Measurements from ENCODE around the gene SMYD3. TPM values are rescaled to one million over a fixed set of nuclear protein-coding genes. Genes with fewer than 3 reads are reported as not detected.

SMYD3 gene
- total and polyA plus RNA-seq, 9 of the 15 experiments (the other 6 are each of a cell fraction or from before 2014, with no cell fraction given), result 128 to 440 (median 197) TPM

GRCh38 chr1:246106342-246106763, 400.7 kb downstream of the SMYD3 start (continued):
- no peak for TF ChIP-seq CREB3L1 (IDR thresholded peaks at IDR 0.05; ENCODE audit: borderline replicate concordance, low read depth)
- TF ChIP-seq MTA1 (IDR thresholded peaks at IDR 0.05; ENCODE audit: borderline replicate concordance), result no peak
- no peak for TF ChIP-seq ZBTB9 (CRISPR knock-in tag; IDR thresholded peaks at IDR 0.05)
- TF ChIP-seq ZNF408 (CRISPR knock-in tag; IDR thresholded peaks at IDR 0.05; ENCODE audit: low read depth), result no peak
- no peak for TF ChIP-seq KDM5B (IDR thresholded peaks at IDR 0.05; ENCODE audit: insufficient replicate concordance, low read depth, low read length)
- no peak for TF ChIP-seq KDM1A (IDR thresholded peaks at IDR 0.05)
- no peak for TF ChIP-seq SMAD2 (IDR thresholded peaks at IDR 0.05; ENCODE audit: low read depth, low read length)
- no peak for TF ChIP-seq IRF1 (CRISPR knock-in tag; IDR thresholded peaks at IDR 0.05; ENCODE audit: borderline replicate concordance)
- TF ChIP-seq, protein P1, sequence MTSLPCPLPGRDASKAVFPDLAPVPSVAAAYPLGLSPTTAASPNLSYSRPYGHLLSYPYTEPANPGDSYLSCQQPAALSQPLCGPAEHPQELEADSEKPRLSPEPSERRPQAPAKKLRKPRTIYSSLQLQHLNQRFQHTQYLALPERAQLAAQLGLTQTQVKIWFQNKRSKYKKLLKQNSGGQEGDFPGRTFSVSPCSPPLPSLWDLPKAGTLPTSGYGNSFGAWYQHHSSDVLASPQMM (CRISPR knock-in tag; IDR thresholded peaks at IDR 0.05), result no peak
- 0 out of 2 replicates have a peak, but pooled peaks have one; percentile 55 for TF ChIP-seq ZNF644 (tag; IDR thresholded peaks at IDR 0.05; ENCODE audit: low read depth)
- no peak for TF ChIP-seq TAF15 (IDR thresholded peaks at IDR 0.05; ENCODE audit: low read depth, low read length)
- no peak for TF ChIP-seq ILF3 (IDR thresholded peaks at IDR 0.05; ENCODE audit: borderline replicate concordance)
- TF ChIP-seq NR2F6 (CRISPR knock-in tag; IDR thresholded peaks at IDR 0.05), result no peak
- no peak for TF ChIP-seq BRCA1 (IDR thresholded peaks at IDR 0.05)
- no peak for TF ChIP-seq BRCA1 (CRISPR knock-in tag; IDR thresholded peaks at IDR 0.05)
- TF ChIP-seq SMARCE1 (IDR thresholded peaks at IDR 0.05), result peak; percentile 85
- TF ChIP-seq, protein P2, sequence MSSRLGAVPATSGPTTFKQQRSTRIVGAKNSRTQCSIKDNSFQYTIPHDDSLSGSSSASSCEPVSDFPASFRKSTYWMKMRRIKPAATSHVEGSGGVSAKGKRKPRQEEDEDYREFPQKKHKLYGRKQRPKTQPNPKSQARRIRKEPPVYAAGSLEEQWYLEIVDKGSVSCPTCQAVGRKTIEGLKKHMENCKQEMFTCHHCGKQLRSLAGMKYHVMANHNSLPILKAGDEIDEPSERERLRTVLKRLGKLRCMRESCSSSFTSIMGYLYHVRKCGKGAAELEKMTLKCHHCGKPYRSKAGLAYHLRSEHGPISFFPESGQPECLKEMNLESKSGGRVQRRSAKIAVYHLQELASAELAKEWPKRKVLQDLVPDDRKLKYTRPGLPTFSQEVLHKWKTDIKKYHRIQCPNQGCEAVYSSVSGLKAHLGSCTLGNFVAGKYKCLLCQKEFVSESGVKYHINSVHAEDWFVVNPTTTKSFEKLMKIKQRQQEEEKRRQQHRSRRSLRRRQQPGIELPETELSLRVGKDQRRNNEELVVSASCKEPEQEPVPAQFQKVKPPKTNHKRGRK (tag; IDR thresholded peaks at IDR 0.05), result no peak
- TF ChIP-seq ZNF124 (CRISPR knock-in tag; IDR thresholded peaks at IDR 0.05), result no peak
- TF ChIP-seq SREBF2 (CRISPR knock-in tag; IDR thresholded peaks at IDR 0.05), result no peak
- no peak for TF ChIP-seq PTTG1 (tag; IDR thresholded peaks at IDR 0.05; ENCODE audit: low read depth)
- no peak for TF ChIP-seq PHF20 (IDR thresholded peaks at IDR 0.05; ENCODE audit: partially characterized antibody)
- TF ChIP-seq SFPQ (IDR thresholded peaks at IDR 0.05; ENCODE audit: low read depth, low read length), result no peak
- no peak for TF ChIP-seq SRSF3 (IDR thresholded peaks at IDR 0.05; ENCODE audit: insufficient read depth, low read length)

Measured in K562 (cell line).